HUES64 (cell line): ENCODE data around the gene KDM7A.

ENCODE experiments used
- H3K27ac ChIP-seq: 2 replicates; pipeline ENCODE4 v1.7.0; 2013; ENCODE audit warnings: low read depth, low read length, inconsistent platforms
- H3K27me3 ChIP-seq: 2 replicates; pipeline ENCODE4 v1.6.1; 2013; ENCODE audit warnings: mild to moderate bottlenecking, low read length; ENCODE audit not compliant: insufficient read depth
- H3K36me3 ChIP-seq: 2 replicates; pipeline ENCODE4 v1.6.1; 2013; ENCODE audit warnings: mild to moderate bottlenecking, low read length; ENCODE audit not compliant: insufficient read depth
- H3K4me1 ChIP-seq: 2 replicates; pipeline ENCODE4 v1.6.1; 2013; ENCODE audit warnings: mild to moderate bottlenecking, low read length, moderate library complexity; ENCODE audit not compliant: insufficient read depth
- H3K4me3 ChIP-seq: 2 replicates; pipeline ENCODE4 v1.5.1; 2013; ENCODE audit warnings: mild to moderate bottlenecking, low read length, moderate library complexity
- H3K9ac ChIP-seq: 2 replicates; pipeline ENCODE4 v1.6.1; 2013; ENCODE audit warnings: mild to moderate bottlenecking, low read depth, low read length
- H3K9me3 ChIP-seq: 2 replicates; pipeline ENCODE4 v1.6.1; 2013; ENCODE audit warnings: low read depth, low read length; ENCODE audit not compliant: insufficient read depth
- WGBS: fragments of 150-250, 120-280 bp; methylation state at CpG from one replicate; pipeline ENCODE4 v1.1.7; 2013; ENCODE audit warnings: missing lambda C conversion rate; 5-methylcytosine and 5-hydroxymethylcytosine counted together

KDM7A gene

DNA sequence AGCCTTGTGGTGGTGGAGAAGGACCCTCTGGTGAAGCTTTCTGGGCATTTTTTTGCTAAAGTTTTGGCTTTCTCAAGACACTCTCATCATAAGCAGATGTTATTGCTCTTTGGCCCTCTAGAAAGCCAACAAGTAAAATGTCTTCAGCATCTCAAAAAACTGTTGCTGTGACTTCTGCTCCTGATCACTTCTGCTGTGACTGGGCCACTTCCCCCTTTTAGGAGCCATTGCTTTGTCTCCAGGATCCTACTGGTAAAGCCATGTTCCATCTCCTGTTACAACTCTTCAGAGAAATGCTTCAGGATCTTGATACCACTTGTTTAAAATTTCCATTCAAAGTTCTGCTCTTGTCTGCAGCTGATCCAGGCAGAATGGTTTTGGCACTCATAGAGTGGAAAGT is 125.0 kb downstream of the KDM7A start:
- H3K4me1 ChIP-seq, result no peaks in the 10 kb centered on the region
- H3K9ac ChIP-seq, result no peak overlapping the region
- H3K9me3 ChIP-seq, result no peaks in the 10 kb centered on the region
- H3K27ac ChIP-seq, result no peak overlapping the region
- no peak overlapping the region for H3K4me3 ChIP-seq
- no peaks in the 10 kb centered on the region for H3K27me3 ChIP-seq
- H3K36me3 ChIP-seq, result no peaks in the 10 kb centered on the region

DNA sequence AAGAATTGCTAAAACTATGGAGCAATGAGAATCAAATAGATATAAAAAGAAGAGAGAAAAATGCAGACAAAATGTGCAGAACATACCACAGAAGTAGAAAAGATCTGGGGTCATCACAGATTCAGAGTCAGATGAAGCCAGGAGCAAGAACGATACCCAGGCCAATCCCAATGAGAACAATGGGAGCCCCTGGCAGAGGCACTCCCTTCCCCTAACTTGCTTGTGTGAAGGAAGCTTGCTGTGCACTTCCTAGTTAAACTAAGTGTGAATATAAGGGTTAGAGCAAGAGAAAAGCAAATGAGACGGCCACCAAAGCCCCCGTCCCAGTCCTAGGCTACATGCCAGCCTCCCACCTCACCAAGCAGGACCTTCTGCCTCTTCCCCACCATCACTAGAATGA is 126.7 kb downstream of the KDM7A start:
- no peaks in the 10 kb centered on the region for H3K27me3 ChIP-seq
- H3K9me3 ChIP-seq, result no peaks in the 10 kb centered on the region
- no peak overlapping the region for H3K4me3 ChIP-seq
- no peaks in the 10 kb centered on the region for H3K36me3 ChIP-seq
- H3K9ac ChIP-seq, result no peak overlapping the region
- WGBS, result 94% methylated on average over 3 of the region's 3 CpGs
- no peak overlapping the region for H3K27ac ChIP-seq
- H3K4me1 ChIP-seq, result no peaks in the 10 kb centered on the region

DNA sequence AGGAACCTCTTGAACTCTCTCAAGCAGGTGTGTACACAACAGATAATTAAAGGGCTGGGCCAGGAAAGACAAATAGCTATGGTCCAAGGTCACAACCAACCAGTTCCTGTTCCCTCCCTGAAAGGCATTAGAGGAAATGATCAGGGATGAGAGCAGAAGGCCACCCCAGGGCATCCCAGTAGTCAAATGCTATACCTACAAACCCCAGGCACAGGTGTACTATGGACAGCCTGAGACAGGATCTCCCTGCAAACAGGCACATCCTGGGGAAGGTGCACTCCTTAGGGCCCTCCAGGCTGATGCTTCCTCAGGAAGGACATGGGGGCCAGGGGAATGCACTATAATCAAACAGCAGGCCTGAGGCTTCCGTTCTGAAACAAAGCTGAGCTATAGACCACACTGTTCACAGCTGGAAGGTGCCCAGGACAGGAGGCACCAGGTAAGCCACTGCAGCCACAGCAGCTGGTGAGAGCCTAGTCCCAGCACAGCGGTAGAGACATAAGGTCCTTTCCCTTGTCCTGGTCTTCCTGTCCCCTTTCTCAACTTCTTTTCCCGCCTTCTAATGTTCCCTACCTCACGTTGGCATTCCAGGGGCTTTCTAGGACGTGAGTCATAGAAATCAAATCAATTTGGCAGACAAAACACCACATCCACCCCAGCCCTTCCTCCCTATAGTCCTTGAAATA is 127.3 kb downstream of the KDM7A start:
- H3K36me3 ChIP-seq, result no peaks in the 10 kb centered on the region
- no peak overlapping the region for H3K27ac ChIP-seq
- H3K9me3 ChIP-seq, result no peaks in the 10 kb centered on the region
- H3K4me1 ChIP-seq, result no peaks in the 10 kb centered on the region
- WGBS, result 85% methylated on average over 5 of the region's 5 CpGs
- H3K4me3 ChIP-seq, result no peak overlapping the region
- no peak overlapping the region for H3K9ac ChIP-seq
- no peaks in the 10 kb centered on the region for H3K27me3 ChIP-seq

DNA sequence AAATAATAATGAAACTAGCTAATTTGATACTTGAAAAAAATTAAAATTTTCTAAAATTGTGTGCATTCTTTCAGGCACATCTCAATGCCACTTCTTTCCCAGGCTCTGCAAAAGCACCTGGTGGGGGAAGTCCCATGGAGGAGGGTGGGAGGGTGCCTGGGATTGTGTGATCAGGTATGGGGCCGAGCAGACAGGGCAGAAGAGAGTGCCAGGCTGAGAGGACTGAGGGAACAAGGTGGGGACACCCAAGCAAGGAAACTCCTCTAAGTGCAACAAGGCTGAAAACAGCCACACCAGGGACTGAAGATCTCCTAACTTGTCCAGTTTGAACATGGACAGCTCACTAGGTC is 127.8 kb downstream of the KDM7A start:
- Histone ChIP-seq H3K9ac (no peak overlapping the region), H3K4me1 (no peaks in the 10 kb centered on the region), H3K27me3 (no peaks in the 10 kb centered on the region), H3K9me3 (no peaks in the 10 kb centered on the region), H3K27ac (no peak overlapping the region), H3K4me3 (no peak overlapping the region), H3K36me3 (0 out of 2 replicates have a peak, but pooled peaks cover 2% of the 10 kb centered on the region)
- WGBS, result 78% methylated on average over 1 of the region's 1 CpG

DNA sequence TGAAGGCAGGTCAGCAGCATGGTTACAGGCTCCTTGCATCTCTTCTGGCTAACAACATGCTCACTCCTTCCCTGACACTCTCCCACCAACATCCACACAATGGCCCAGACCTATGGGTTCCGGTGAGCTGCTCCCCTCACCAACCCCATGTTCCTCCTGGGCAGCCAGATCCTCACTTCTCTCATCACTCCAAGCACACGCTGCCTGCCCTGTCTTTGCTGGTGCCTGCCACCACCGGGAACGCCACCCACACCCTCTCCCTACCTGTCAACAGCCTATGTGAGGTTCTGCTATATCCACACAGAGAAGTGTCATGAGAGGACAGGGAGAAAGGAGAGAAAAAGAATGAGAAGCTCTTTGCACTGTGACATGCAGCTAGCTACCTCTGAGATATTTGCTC is 128.6 kb downstream of the KDM7A start:
- Histone ChIP-seq H3K36me3 (0 out of 2 replicates have a peak, but pooled peaks cover 3% of the 10 kb centered on the region), H3K27ac (no peak overlapping the region), H3K9me3 (no peaks in the 10 kb centered on the region), H3K4me3 (no peak overlapping the region), H3K9ac (no peak overlapping the region), H3K27me3 (no peaks in the 10 kb centered on the region), H3K4me1 (no peaks in the 10 kb centered on the region)
- 92% methylated on average over 4 of the region's 4 CpGs for WGBS

DNA sequence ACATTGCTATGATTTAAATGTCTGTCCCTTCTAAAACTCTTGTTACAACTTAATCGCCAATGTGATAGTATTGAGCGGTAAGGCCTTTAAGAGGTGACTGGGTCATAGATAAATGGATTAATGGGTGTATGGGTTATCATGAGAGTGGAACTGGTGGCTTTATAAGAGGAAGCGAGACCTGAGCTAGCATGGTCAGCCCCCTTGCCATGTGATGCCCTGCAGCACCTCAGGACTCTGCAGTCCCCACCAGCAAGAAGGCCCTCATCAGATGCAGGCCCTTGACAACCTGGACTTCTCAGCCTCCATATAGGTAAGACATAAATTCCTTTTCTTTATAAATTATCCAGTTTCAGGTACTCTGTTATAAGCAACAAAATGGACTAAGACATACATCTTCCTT is 129.6 kb downstream of the KDM7A start:
- Histone ChIP-seq H3K4me1 (no peaks in the 10 kb centered on the region), H3K9me3 (no peaks in the 10 kb centered on the region), H3K9ac (no peak overlapping the region), H3K27ac (no peak overlapping the region), H3K27me3 (no peaks in the 10 kb centered on the region), H3K4me3 (no peak overlapping the region), H3K36me3 (0 out of 2 replicates have a peak, but pooled peaks cover 3% of the 10 kb centered on the region)
- 97% methylated on average over 3 of the region's 3 CpGs for WGBS

DNA sequence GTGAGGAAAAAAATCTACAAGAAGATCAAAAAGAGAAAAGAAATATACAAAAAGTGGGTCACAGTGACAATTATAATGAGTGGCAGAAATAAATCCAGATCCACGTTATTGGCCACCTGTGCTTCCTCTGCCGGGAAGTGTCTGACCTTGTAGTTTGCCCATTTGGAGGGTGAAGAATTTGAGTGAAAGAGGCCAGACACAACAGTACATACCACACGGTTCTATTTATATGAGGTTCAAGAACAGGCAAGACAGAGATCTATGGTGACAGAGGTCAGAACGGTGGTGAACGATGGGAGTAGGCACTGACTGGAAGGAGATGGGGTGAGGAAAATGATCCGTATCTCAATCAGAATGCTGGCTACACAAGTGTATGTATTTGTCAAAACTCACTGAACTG is 131.1 kb downstream of the KDM7A start:
- no peak overlapping the region for H3K4me3 ChIP-seq
- H3K4me1 ChIP-seq, result no peaks in the 10 kb centered on the region
- H3K9ac ChIP-seq, result no peak overlapping the region
- no peak overlapping the region for H3K27ac ChIP-seq
- WGBS, result 93% methylated on average over 6 of the region's 6 CpGs
- 0 out of 2 replicates have a peak, but pooled peaks cover 3% of the 10 kb centered on the region for H3K36me3 ChIP-seq
- no peaks in the 10 kb centered on the region for H3K9me3 ChIP-seq
- no peaks in the 10 kb centered on the region for H3K27me3 ChIP-seq

DNA sequence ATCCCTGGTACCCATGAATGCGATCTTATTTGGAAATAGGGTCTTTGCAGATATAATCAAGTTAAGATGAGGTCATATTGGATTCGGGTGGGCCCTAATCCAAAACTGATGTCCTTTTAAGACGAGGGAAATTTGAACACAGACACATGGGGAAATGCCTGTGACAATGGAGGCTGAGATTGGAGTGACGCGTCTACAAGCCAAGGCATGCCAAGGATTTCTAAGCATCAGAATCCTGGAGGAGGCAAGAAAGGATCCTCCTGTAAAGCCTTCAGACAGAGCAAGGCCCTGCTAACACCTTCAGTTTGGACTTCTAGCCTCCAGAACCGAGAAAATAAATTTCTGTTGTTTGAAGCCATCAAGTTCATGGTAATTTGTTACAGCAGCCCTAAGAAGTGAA is 132.5 kb downstream of the KDM7A start:
- 97% methylated on average over 6 of the region's 6 CpGs for WGBS
- Histone ChIP-seq H3K36me3 (0 out of 2 replicates have a peak, but pooled peaks cover 3% of the 10 kb centered on the region), H3K9ac (no peak overlapping the region), H3K27me3 (no peaks in the 10 kb centered on the region), H3K27ac (no peak overlapping the region), H3K4me3 (no peak overlapping the region), H3K9me3 (no peaks in the 10 kb centered on the region), H3K4me1 (no peaks in the 10 kb centered on the region)

DNA sequence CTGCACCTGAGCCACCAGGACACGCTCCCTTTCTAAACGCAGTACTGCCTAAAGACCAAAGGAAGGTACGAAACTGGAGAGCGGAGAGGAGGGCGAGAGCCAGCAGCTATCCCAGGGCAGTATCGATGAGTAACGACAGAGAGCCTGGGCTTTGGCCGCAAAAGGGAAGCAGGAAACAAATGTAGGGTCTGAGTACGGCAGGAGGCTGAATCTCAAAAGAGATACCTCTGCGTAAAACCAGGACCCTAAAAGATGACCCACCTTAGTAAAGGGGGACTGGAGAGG is 134.5 kb downstream of the KDM7A start:
- H3K4me1 ChIP-seq, result no peaks in the 10 kb centered on the region
- no peak overlapping the region for H3K9ac ChIP-seq
- H3K9me3 ChIP-seq, result no peaks in the 10 kb centered on the region
- H3K27ac ChIP-seq, result no peak overlapping the region
- 0 out of 2 replicates have a peak, but pooled peaks cover 3% of the 10 kb centered on the region for H3K36me3 ChIP-seq
- no peak overlapping the region for H3K4me3 ChIP-seq
- H3K27me3 ChIP-seq, result no peaks in the 10 kb centered on the region
- 94% methylated on average over 10 of the region's 10 CpGs for WGBS

DNA sequence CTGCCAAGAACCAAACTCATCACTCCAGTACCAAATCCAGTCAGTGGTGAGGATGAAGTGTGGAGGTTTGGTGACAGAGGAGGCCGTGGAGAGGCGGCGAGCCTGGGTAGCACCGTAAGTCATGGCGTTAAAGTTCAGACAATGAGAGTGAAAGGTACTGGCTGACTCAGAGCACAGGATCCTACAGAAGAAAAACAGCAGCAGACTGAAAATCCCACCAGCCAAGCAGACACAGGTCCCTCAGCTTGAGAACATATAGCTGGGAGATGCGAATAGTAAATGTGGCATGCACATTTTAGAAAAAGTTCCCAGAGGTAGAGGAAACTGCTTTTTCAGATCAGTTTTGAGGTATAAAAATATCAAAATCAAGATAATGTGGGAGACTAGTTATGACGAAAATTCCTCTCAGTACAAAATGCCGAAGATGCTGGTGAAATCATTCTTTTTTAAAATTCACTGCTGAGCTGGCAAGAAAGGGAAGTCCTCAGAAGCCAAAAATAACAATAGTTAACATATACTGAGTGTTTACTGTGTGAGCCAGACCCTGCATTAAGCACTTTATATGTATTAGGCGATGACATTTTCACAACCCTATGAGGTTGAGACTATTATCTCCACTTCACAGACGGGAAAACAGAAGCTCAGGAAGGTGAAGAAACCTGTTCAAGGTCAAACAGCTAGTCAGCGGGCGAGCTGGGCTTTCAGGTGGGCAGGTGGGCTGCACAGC is 135.0 kb downstream of the KDM7A start:
- H3K4me3 ChIP-seq, result no peak overlapping the region
- H3K9me3 ChIP-seq, result no peaks in the 10 kb centered on the region
- H3K4me1 ChIP-seq, result no peaks in the 10 kb centered on the region
- H3K27me3 ChIP-seq, result no peaks in the 10 kb centered on the region
- WGBS, result 95% methylated on average over 12 of the region's 12 CpGs
- 0 out of 2 replicates have a peak, but pooled peaks cover 3% of the 10 kb centered on the region for H3K36me3 ChIP-seq
- no peak overlapping the region for H3K9ac ChIP-seq
- H3K27ac ChIP-seq, result no peak overlapping the region

DNA sequence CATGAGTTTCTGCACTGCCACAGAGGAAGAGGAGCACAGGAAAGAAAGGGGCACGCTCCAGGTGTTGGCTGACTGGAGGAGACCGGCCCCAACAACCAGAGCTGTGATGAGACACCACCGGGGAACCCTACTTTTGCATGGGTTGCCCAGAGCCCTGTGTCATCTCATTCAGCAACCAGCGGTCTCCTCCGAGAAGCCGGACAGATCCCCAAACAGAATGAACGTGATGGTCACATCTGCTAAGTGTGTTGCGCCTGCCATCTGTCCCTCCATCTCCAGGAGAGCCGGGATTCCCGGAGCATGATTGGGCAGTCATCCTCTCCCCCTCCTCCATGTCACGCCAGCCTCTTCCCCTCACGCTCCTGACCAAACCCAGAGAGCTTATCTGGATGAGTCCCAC is 136.9 kb downstream of the KDM7A start:
- H3K9ac ChIP-seq, result no peak overlapping the region
- H3K27me3 ChIP-seq, result no peaks in the 10 kb centered on the region
- 95% methylated on average over 12 of the region's 12 CpGs for WGBS
- H3K4me1 ChIP-seq, result no peaks in the 10 kb centered on the region
- H3K27ac ChIP-seq, result no peak overlapping the region
- H3K9me3 ChIP-seq, result no peaks in the 10 kb centered on the region
- no peak overlapping the region for H3K4me3 ChIP-seq
- H3K36me3 ChIP-seq, result 0 out of 2 replicates have a peak, but pooled peaks cover 3% of the 10 kb centered on the region
